Measurements from ENCODE around the gene ACACA. TPM values are rescaled to one million over a fixed set of nuclear protein-coding genes. Genes with fewer than 3 reads are reported as not detected.
"Not testable (repeated sequence)": the region's sequence is repeated elsewhere in the genome, so short reads cannot be mapped to it uniquely, and the experiment has no call there.

The ACACA gene
- total RNA-seq, 4 donors from 2014 or later, result 4.7 to 75.1 (median 41.9) TPM

- intact Hi-C loops (cut with DNase I; ENCODE audit: low total_unique reads), result no loop called here
- no peak for DNase-seq
- TF ChIP-seq POLR2A (IDR thresholded peaks at IDR 0.05) (no peak), CTCF (IDR thresholded peaks at IDR 0.05) (no peak)
- no peak overlapping the region for H3K27ac ChIP-seq
- no peaks in the 10 kb centered on the region for H3K9me3 ChIP-seq
- H3K36me3 ChIP-seq, result no peaks in the 10 kb centered on the region
- H3K4me1 ChIP-seq, result no peaks in the 10 kb centered on the region
- no peak overlapping the region for H3K4me3 ChIP-seq
- no peaks in the 10 kb centered on the region for H3K27me3 ChIP-seq
Observed at GRCh38 chr17:37081287-37081686, 325.3 kb downstream of the ACACA start.

GRCh38 chr17:37079735-37080134 is 326.9 kb downstream of the ACACA start:
- no peak for TF ChIP-seq POLR2A (IDR thresholded peaks at IDR 0.05)
- TF ChIP-seq CTCF (IDR thresholded peaks at IDR 0.05), result no peak
- intact Hi-C loops (cut with DNase I; ENCODE audit: low total_unique reads), result no loop called here
- Histone ChIP-seq H3K4me3 (no peak overlapping the region), H3K4me1 (no peaks in the 10 kb centered on the region), H3K27me3 (no peaks in the 10 kb centered on the region), H3K36me3 (no peaks in the 10 kb centered on the region), H3K27ac (no peak overlapping the region), H3K9me3 (no peaks in the 10 kb centered on the region)
- no peak for DNase-seq

- Histone ChIP-seq H3K27me3 (no peaks in the 10 kb centered on the region), H3K9me3 (no peaks in the 10 kb centered on the region), H3K4me1 (no peaks in the 10 kb centered on the region), H3K4me3 (no peak overlapping the region), H3K36me3 (no peaks in the 10 kb centered on the region), H3K27ac (no peak overlapping the region)
- TF ChIP-seq CTCF (IDR thresholded peaks at IDR 0.05) (no peak), POLR2A (IDR thresholded peaks at IDR 0.05) (no peak)
- intact Hi-C loops (cut with DNase I; ENCODE audit: low total_unique reads), result no loop called here
- no peak for DNase-seq
Observed at GRCh38 chr17:37079065-37079708, 327.4 kb downstream of the ACACA start.

GRCh38 chr17:37073464-37073863 is 333.2 kb downstream of the ACACA start:
- H3K4me3 ChIP-seq; H3K27me3 ChIP-seq; intact Hi-C loops (cut with DNase I; ENCODE audit: low total_unique reads); H3K27ac ChIP-seq; H3K36me3 ChIP-seq; DNase-seq; H3K9me3 ChIP-seq; H3K4me1 ChIP-seq: not testable (repeated sequence)

- Histone ChIP-seq H3K27me3 (no peaks in the 10 kb centered on the region), H3K36me3 (no peaks in the 10 kb centered on the region)
Observed at GRCh38 chr17:37069087-37069486, 337.5 kb downstream of the ACACA start.

More at GRCh38 chr17:37069087-37069486, 337.5 kb downstream of the ACACA start:
- DNase-seq, result no peak
- TF ChIP-seq CTCF (IDR thresholded peaks at IDR 0.05), result no peak
- no peak for TF ChIP-seq POLR2A (IDR thresholded peaks at IDR 0.05)
- Histone ChIP-seq H3K4me1 (no peaks in the 10 kb centered on the region), H3K9me3 (no peaks in the 10 kb centered on the region), H3K4me3 (no peak overlapping the region), H3K27ac (no peak overlapping the region)
- intact Hi-C loops (cut with DNase I; ENCODE audit: low total_unique reads), result no loop called here

Data from uterus (tissue), 4 donors.